Nephron progenitor cell (in vitro differentiated cells): ENCODE results near the gene ZNF664.

Experiments
- DNase-seq: peaks from one replicate; pipeline ENCODE4 v3.0.0; 2021
- H3K27ac Mint-ChIP-seq: 2 replicates; pipeline ENCODE4 v1.8.0; 2021; ENCODE audit warnings: mild to moderate bottlenecking, moderate library complexity, mixed read lengths
- H3K27me3 Mint-ChIP-seq: 2 replicates; pipeline ENCODE4 v1.8.0; 2021; ENCODE audit warnings: mild to moderate bottlenecking, low read depth, mixed read lengths; ENCODE audit not compliant: poor library complexity
- H3K36me3 Mint-ChIP-seq: 2 replicates; pipeline ENCODE4 v1.8.0; 2021; ENCODE audit warnings: low read depth, mixed read lengths
- H3K4me1 Mint-ChIP-seq: 2 replicates; pipeline ENCODE4 v1.8.0; 2021; ENCODE audit warnings: mixed read lengths
- H3K4me3 Mint-ChIP-seq: 2 replicates; pipeline ENCODE4 v1.8.0; 2021; ENCODE audit warnings: mild to moderate bottlenecking, moderate library complexity, mixed read lengths
- H3K9me3 Mint-ChIP-seq: 2 replicates; pipeline ENCODE4 v1.8.0; 2021; ENCODE audit warnings: mild to moderate bottlenecking, moderate library complexity, mixed read lengths
- TF ChIP-seq, protein P1 (sequence below): fragments of 200-600 bp; sonication (generic); IDR thresholded peaks from 2 replicates; pipeline ENCODE4 v1.5.0; 2021; ENCODE audit warnings: antibody characterized with exemption

ZNF664 gene

DNA sequence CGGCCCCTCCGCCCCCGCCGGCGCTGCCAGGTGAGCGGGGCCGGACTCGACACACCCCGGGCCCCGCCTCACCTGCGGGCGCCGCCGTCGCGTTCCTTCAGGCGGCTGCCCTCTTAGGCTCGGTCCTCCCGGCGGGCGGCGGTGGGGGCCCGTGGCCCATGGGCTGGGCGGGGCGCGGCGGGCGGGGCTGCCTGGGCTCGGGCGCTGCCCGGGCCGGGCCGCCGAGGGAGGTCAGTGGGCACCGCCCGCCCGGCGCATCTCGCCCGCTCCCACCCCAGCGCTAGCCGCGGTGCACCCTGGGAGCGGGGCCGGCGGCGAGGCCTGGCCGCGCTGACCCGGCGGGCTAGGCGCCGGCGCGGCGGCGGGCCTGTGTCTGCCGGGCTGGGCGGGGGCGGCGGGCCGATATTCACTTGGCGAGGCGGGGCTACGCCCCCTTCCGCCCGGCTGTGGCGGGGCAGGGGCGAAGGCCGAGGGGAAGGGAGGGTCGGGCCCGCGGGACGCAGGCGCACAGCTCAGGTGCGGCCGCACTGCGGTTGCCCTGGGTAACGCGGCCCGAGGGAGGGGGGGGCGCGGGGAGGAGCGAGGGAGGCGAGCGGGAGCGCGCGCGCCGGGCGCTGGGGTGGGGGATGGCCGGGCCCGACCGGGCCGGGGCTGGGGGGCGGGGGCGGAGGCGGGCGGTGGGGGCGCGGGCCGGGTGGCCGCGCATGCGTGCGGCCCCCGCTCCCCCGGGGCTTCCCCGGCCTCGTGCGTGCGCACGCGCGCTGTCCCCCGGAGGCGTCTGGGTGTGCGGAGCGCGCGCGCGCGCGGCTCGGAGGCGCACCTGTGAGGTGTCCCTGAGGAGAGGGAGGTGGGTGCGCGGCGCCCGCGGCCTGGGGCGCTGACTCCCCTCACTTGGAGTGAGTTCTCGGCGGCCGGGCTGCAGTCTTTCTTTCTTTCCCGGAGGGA lies at the start of gene ZNF664, which contains the start of gene CCDC92:
ZNF664 (plus strand) TSS at position 759 of the 945 bp plus-strand sequence. CDS start 38,930 bp downstream, outside the sequence.
CCDC92 (minus strand) TSS at position 375 of the 945 bp plus-strand sequence. CDS start 28,526 bp downstream, outside the sequence.
- H3K27ac Mint-ChIP-seq: peak within 1 kb of the TSS; percentile 96
- H3K27me3 Mint-ChIP-seq: peaks cover 12% of the 10 kb centered on the region
- H3K4me3 Mint-ChIP-seq: peak within 1 kb of the TSS; percentile 99
- TF ChIP-seq, protein P1, sequence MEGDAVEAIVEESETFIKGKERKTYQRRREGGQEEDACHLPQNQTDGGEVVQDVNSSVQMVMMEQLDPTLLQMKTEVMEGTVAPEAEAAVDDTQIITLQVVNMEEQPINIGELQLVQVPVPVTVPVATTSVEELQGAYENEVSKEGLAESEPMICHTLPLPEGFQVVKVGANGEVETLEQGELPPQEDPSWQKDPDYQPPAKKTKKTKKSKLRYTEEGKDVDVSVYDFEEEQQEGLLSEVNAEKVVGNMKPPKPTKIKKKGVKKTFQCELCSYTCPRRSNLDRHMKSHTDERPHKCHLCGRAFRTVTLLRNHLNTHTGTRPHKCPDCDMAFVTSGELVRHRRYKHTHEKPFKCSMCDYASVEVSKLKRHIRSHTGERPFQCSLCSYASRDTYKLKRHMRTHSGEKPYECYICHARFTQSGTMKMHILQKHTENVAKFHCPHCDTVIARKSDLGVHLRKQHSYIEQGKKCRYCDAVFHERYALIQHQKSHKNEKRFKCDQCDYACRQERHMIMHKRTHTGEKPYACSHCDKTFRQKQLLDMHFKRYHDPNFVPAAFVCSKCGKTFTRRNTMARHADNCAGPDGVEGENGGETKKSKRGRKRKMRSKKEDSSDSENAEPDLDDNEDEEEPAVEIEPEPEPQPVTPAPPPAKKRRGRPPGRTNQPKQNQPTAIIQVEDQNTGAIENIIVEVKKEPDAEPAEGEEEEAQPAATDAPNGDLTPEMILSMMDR: no peak
- H3K36me3 Mint-ChIP-seq: peaks cover 31% of the 10 kb centered on the region
- H3K4me1 Mint-ChIP-seq: peaks cover 70% of the 10 kb centered on the region
- H3K9me3 Mint-ChIP-seq: no peaks in the 10 kb centered on the region
- peak; percentile 98 for DNase-seq

DNA sequence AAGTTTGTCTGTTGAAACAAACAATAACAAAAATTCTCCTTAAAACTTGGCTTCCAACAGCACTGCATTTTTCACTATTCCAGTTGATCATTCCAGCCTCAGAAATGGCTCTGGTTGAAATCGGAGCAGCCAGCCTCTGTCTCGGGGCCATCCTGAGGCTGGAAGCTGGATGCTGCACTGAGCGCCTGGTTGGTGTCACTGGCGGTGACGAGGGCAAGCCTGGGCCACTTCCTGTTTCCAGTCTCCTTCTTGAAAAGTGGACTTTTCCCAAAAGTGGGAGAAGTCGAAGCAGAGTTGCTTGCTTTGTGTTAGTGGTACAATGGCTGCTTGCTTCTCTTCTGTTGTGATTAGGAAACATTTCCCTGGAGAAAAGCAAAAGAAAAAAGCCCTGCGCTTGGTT lies 49.1 kb upstream of the ZNF664 start:
- Mint-ChIP-seq H3K4me1 (peaks cover 5% of the 10 kb centered on the region), H3K27ac (no peak overlapping the region), H3K27me3 (peaks cover 15% of the 10 kb centered on the region), H3K4me3 (no peak overlapping the region), H3K36me3 (no peaks in the 10 kb centered on the region), H3K9me3 (no peaks in the 10 kb centered on the region)
- no peak for DNase-seq
- TF ChIP-seq, protein P1: no peak

DNA sequence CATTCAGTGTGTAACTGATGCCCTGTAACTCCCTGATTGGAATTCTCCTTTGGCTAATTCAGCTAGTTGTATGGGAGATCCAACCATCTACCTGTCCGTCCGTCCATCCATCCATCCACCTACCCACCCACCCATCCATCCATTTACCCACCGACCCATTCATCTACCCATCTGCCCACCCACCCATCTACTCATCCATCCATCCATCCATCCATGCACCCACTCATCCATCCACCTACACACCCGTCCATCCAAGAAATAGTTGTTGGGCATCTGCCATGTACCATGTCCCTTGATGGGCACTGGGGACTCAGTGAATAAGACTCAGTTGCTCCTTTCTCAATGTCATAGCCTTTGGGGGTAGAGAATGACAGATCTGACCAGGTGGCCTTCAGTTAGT lies 48.5 kb upstream of the ZNF664 start:
- H3K36me3 Mint-ChIP-seq: no peaks in the 10 kb centered on the region
- peaks cover 15% of the 10 kb centered on the region for H3K27me3 Mint-ChIP-seq
- no peak for DNase-seq
- H3K9me3 Mint-ChIP-seq: no peaks in the 10 kb centered on the region
- H3K27ac Mint-ChIP-seq: no peak overlapping the region
- TF ChIP-seq, protein P1: no peak
- no peak overlapping the region for H3K4me3 Mint-ChIP-seq
- H3K4me1 Mint-ChIP-seq: peaks cover 10% of the 10 kb centered on the region

DNA sequence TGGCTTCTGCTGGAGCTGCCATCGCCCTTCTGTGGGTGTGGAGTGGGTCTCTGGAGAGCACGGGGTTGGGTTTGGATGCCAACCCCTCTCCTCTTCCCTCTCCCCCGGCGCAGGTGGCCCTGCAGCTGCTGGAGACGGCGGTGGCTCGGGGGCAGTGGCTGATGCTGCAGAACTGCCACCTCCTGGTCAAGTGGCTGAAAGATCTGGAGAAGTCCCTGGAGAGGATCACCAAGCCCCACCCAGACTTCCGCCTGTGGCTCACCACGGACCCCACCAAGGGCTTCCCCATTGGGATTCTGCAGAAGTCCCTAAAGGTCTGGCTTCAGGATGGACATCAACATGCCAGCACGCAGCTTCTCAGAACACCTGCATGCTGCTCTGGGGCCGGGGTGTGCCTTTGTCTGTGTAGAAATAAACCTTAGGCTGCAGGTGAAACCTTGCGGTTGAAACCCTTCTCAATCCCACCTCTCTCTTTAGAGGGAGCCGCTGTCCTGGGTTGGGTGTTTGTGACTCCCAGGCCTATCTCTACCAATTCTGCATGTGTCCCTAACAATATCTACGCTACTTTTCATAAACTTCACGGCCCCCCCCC lies 44.6 kb upstream of the ZNF664 start:
- no peak overlapping the region for H3K27ac Mint-ChIP-seq
- H3K27me3 Mint-ChIP-seq: peaks cover 22% of the 10 kb centered on the region
- TF ChIP-seq, protein P1: no peak
- H3K4me3 Mint-ChIP-seq: no peak overlapping the region
- H3K9me3 Mint-ChIP-seq: peaks cover 8% of the 10 kb centered on the region
- peaks cover 10% of the 10 kb centered on the region for H3K4me1 Mint-ChIP-seq
- H3K36me3 Mint-ChIP-seq: peaks cover 16% of the 10 kb centered on the region
- no peak for DNase-seq

DNA sequence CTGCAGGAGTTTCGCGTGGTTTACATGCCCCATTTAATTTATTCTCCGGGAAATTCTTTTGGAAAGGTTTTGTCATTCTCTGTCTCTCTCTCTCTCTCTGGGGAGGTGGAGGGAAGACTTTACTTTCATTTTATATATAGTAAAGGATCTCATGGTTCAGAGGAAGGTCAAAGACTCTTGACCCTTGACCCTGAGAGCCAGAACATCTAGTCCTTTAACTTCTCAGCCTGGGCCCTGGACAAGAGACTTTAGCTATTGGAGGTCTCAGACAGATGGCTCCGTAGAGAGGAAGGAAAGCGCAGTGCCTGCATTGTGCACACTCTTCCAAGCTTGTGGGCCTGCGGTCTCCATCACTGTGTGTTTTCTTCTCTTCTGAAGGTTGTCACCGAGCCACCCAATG lies 44.1 kb upstream of the ZNF664 start:
- Mint-ChIP-seq H3K27ac (no peak overlapping the region), H3K9me3 (peaks cover 8% of the 10 kb centered on the region), H3K27me3 (peaks cover 22% of the 10 kb centered on the region), H3K4me1 (peaks cover 10% of the 10 kb centered on the region), H3K36me3 (peaks cover 20% of the 10 kb centered on the region), H3K4me3 (no peak overlapping the region)
- TF ChIP-seq, protein P1: no peak
- DNase-seq: no peak
